ENCODE measurements around the gene HOXA4.

- TF ChIP-seq, protein P1, sequence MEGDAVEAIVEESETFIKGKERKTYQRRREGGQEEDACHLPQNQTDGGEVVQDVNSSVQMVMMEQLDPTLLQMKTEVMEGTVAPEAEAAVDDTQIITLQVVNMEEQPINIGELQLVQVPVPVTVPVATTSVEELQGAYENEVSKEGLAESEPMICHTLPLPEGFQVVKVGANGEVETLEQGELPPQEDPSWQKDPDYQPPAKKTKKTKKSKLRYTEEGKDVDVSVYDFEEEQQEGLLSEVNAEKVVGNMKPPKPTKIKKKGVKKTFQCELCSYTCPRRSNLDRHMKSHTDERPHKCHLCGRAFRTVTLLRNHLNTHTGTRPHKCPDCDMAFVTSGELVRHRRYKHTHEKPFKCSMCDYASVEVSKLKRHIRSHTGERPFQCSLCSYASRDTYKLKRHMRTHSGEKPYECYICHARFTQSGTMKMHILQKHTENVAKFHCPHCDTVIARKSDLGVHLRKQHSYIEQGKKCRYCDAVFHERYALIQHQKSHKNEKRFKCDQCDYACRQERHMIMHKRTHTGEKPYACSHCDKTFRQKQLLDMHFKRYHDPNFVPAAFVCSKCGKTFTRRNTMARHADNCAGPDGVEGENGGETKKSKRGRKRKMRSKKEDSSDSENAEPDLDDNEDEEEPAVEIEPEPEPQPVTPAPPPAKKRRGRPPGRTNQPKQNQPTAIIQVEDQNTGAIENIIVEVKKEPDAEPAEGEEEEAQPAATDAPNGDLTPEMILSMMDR (IDR thresholded peaks at IDR 0.05), result no peak
- TF ChIP-seq POLR2A (IDR thresholded peaks at IDR 0.05), result no peak
These were observed 29.8 kb downstream of the HOXA4 start for GRCh38 chr7:27100694-27101170.

Data from body of pancreas (tissue), 4 donors.